ENCODE measurements around the gene FAM98B.
"Not testable (repeated sequence)": the region's sequence is repeated elsewhere in the genome, so short reads cannot be mapped to it uniquely, and the experiment has no call there.

Gene FAM98B

GRCh38 chr15:38427380-38427779, 26.5 kb upstream of the FAM98B start:
- DNase-seq (ENCODE audit: insufficient read length, low spot score): no peak
- no peak for TF ChIP-seq PAX5 (IDR thresholded peaks at IDR 0.05; ENCODE audit: insufficient read depth, low read length, severe bottlenecking)
- TF ChIP-seq TAF1 (IDR thresholded peaks at IDR 0.05; ENCODE audit: low read depth, low read length): no peak
- TF ChIP-seq POLR2A (IDR thresholded peaks at IDR 0.05; ENCODE audit: low read depth, low read length): no peak
- TF ChIP-seq POLR2AphosphoS5 (IDR thresholded peaks at IDR 0.05; ENCODE audit: low read depth, low read length): no peak
- no peak for TF ChIP-seq SPI1 (IDR thresholded peaks at IDR 0.05; ENCODE audit: low read depth, low read length)
- no peak for FAIRE-seq

- TF ChIP-seq POU2F2 (IDR thresholded peaks at IDR 0.05; ENCODE audit: low read depth, low read length): no peak
- no peak for TF ChIP-seq POLR2A (IDR thresholded peaks at IDR 0.05; ENCODE audit: low read depth, low read length)
- TF ChIP-seq PAX5 (IDR thresholded peaks at IDR 0.05; ENCODE audit: insufficient read depth, low read length, severe bottlenecking): no peak
- TF ChIP-seq POLR2AphosphoS5 (IDR thresholded peaks at IDR 0.05; ENCODE audit: low read depth, low read length): no peak
- no peak for TF ChIP-seq SPI1 (IDR thresholded peaks at IDR 0.05; ENCODE audit: low read depth, low read length)
- no peak for TF ChIP-seq TAF1 (IDR thresholded peaks at IDR 0.05; ENCODE audit: low read depth, low read length)
- no peak for FAIRE-seq
Measured at GRCh38 chr15:38430106-38430760, 23.7 kb upstream of the FAM98B start.

GRCh38 chr15:38436993-38437392, 16.9 kb upstream of the FAM98B start:
- TF ChIP-seq POU2F2 (IDR thresholded peaks at IDR 0.05; ENCODE audit: low read depth, low read length): no peak
- no peak for TF ChIP-seq TAF1 (IDR thresholded peaks at IDR 0.05; ENCODE audit: low read depth, low read length)
- TF ChIP-seq PAX5 (IDR thresholded peaks at IDR 0.05; ENCODE audit: insufficient read depth, low read length, severe bottlenecking): no peak
- TF ChIP-seq POLR2AphosphoS5 (IDR thresholded peaks at IDR 0.05; ENCODE audit: low read depth, low read length): no peak
- no peak for TF ChIP-seq SPI1 (IDR thresholded peaks at IDR 0.05; ENCODE audit: low read depth, low read length)
- no peak for TF ChIP-seq POLR2A (IDR thresholded peaks at IDR 0.05; ENCODE audit: low read depth, low read length)
- DNase-seq (ENCODE audit: insufficient read length, low spot score): no peak
- FAIRE-seq: no peak

More at GRCh38 chr15:38430106-38430760, 23.7 kb upstream of the FAM98B start:
- no peak for DNase-seq (ENCODE audit: insufficient read length, low spot score)

- DNase-seq (ENCODE audit: insufficient read length, low spot score); FAIRE-seq: not testable (repeated sequence)
Measured at GRCh38 chr15:38437603-38438002, 16.3 kb upstream of the FAM98B start.

- DNase-seq (ENCODE audit: insufficient read length, low spot score) (no peak), FAIRE-seq (no peak)
- no peak for TF ChIP-seq SPI1 (IDR thresholded peaks at IDR 0.05; ENCODE audit: low read depth, low read length)
- no peak for TF ChIP-seq PAX5 (IDR thresholded peaks at IDR 0.05; ENCODE audit: insufficient read depth, low read length, severe bottlenecking)
- TF ChIP-seq POLR2AphosphoS5 (IDR thresholded peaks at IDR 0.05; ENCODE audit: low read depth, low read length): no peak
- TF ChIP-seq POLR2A (IDR thresholded peaks at IDR 0.05; ENCODE audit: low read depth, low read length): no peak
- no peak for TF ChIP-seq POU2F2 (IDR thresholded peaks at IDR 0.05; ENCODE audit: low read depth, low read length)
- TF ChIP-seq TAF1 (IDR thresholded peaks at IDR 0.05; ENCODE audit: low read depth, low read length): no peak
Measured at GRCh38 chr15:38438031-38438986, 15.6 kb upstream of the FAM98B start.

GRCh38 chr15:38440353-38441129, 13.4 kb upstream of the FAM98B start:
- FAIRE-seq: peak; percentile 93
- DNase-seq (ENCODE audit: insufficient read length, low spot score): no peak
- TF ChIP-seq POLR2A (IDR thresholded peaks at IDR 0.05; ENCODE audit: low read depth, low read length) (no peak), SPI1 (IDR thresholded peaks at IDR 0.05; ENCODE audit: low read depth, low read length) (peak; percentile 23; the same call in 1 of the 2 replicates)

- FAIRE-seq: no peak
- TF ChIP-seq TAF1 (IDR thresholded peaks at IDR 0.05; ENCODE audit: low read depth, low read length) (no peak), POU2F2 (IDR thresholded peaks at IDR 0.05; ENCODE audit: low read depth, low read length) (no peak), POLR2AphosphoS5 (IDR thresholded peaks at IDR 0.05; ENCODE audit: low read depth, low read length) (no peak), SPI1 (IDR thresholded peaks at IDR 0.05; ENCODE audit: low read depth, low read length) (no peak), POLR2A (IDR thresholded peaks at IDR 0.05; ENCODE audit: low read depth, low read length) (no peak), PAX5 (IDR thresholded peaks at IDR 0.05; ENCODE audit: insufficient read depth, low read length, severe bottlenecking) (no peak)
Measured at GRCh38 chr15:38441130-38441519, 12.8 kb upstream of the FAM98B start.

GRCh38 chr15:38454696-38455090, 766 bp downstream of the FAM98B start:
- TF ChIP-seq PAX5 (IDR thresholded peaks at IDR 0.05; ENCODE audit: insufficient read depth, low read length, severe bottlenecking) (no peak), POLR2A (IDR thresholded peaks at IDR 0.05; ENCODE audit: low read depth, low read length) (no peak), POLR2AphosphoS5 (IDR thresholded peaks at IDR 0.05; ENCODE audit: low read depth, low read length) (no peak), SPI1 (IDR thresholded peaks at IDR 0.05; ENCODE audit: low read depth, low read length) (no peak), TAF1 (IDR thresholded peaks at IDR 0.05; ENCODE audit: low read depth, low read length) (no peak), POU2F2 (IDR thresholded peaks at IDR 0.05; ENCODE audit: low read depth, low read length) (no peak)
- FAIRE-seq (no peak), DNase-seq (ENCODE audit: insufficient read length, low spot score) (no peak)

More at GRCh38 chr15:38441130-38441519, 12.8 kb upstream of the FAM98B start:
- no peak for DNase-seq (ENCODE audit: insufficient read length, low spot score)

GRCh38 chr15:38455092-38455491, 1.2 kb downstream of the FAM98B start:
- TF ChIP-seq TAF1 (IDR thresholded peaks at IDR 0.05; ENCODE audit: low read depth, low read length) (no peak), POU2F2 (IDR thresholded peaks at IDR 0.05; ENCODE audit: low read depth, low read length) (no peak), POLR2AphosphoS5 (IDR thresholded peaks at IDR 0.05; ENCODE audit: low read depth, low read length) (no peak), SPI1 (IDR thresholded peaks at IDR 0.05; ENCODE audit: low read depth, low read length) (no peak), POLR2A (IDR thresholded peaks at IDR 0.05; ENCODE audit: low read depth, low read length) (no peak), PAX5 (IDR thresholded peaks at IDR 0.05; ENCODE audit: insufficient read depth, low read length, severe bottlenecking) (no peak)
- no peak for DNase-seq (ENCODE audit: insufficient read length, low spot score)
- FAIRE-seq: peak; percentile 13

Measured in GM12891 (cell line).